Natural killer cell (primary cell): ENCODE measurements around the gene DNMT1. TPM values are rescaled to one million over a fixed set of nuclear protein-coding genes. Genes with fewer than 3 reads are reported as not detected.
A peak's percentile ranks its signal among the peaks of the same experiment; 100 is the strongest.

Experiments
- ATAC-seq, 3 donors: fragments of 150-1000 bp in 2 of 3; fragments of 200-7000 bp in 1 of 3; cut with Tn5 transposase; 1 replicate in 1 of 3; 2 replicates in 2 of 3; pipeline ENCODE4 v1.10.0; 2021; ENCODE audit warnings: mild to moderate bottlenecking in 2 of 3, moderate library complexity in 2 of 3
- DNase-seq, 2 donors: peaks; one replicate each; pipeline versions ENCODE4 v3.0.0 to v3.0.0-alpha.2; 2013 to 2021; ENCODE audit warnings: mixed read lengths in 1 of 2
- H3K27ac ChIP-seq: one replicate; pipeline ENCODE4 v1.5.1; 2013; ENCODE audit warnings: mild to moderate bottlenecking, low read length
- H3K27me3 ChIP-seq: one replicate; pipeline ENCODE4 v1.6.1; 2013; ENCODE audit warnings: low read length; ENCODE audit not compliant: control insufficient read depth, insufficient read depth
- H3K36me3 ChIP-seq: one replicate; pipeline ENCODE4 v1.6.1; 2013; ENCODE audit warnings: low read length; ENCODE audit not compliant: control insufficient read depth, insufficient read depth
- H3K4me1 ChIP-seq: one replicate; pipeline ENCODE4 v1.6.1; 2013; ENCODE audit warnings: low read length; ENCODE audit not compliant: control insufficient read depth, insufficient read depth
- H3K4me3 ChIP-seq: one replicate; pipeline ENCODE4 v1.5.1; 2013; ENCODE audit warnings: low read length
- H3K9me3 ChIP-seq: one replicate; pipeline ENCODE4 v1.6.1; 2013; ENCODE audit warnings: low read length; ENCODE audit not compliant: control insufficient read depth, insufficient read depth
- H3K27ac Mint-ChIP-seq, 2 donors: one replicate each; pipeline ENCODE4 v1.8.0; 2022; ENCODE audit warnings: mild to moderate bottlenecking in 2 of 2, mixed read lengths in 2 of 2, moderate library complexity in 1 of 2
- H3K27me3 Mint-ChIP-seq, 2 donors: one replicate each; pipeline ENCODE4 v1.8.0; 2022; ENCODE audit warnings: low read depth in 2 of 2, mixed read lengths in 2 of 2
- H3K36me3 Mint-ChIP-seq: one replicate; pipeline ENCODE4 v1.8.0; 2022; ENCODE audit warnings: mixed read lengths
- H3K4me1 Mint-ChIP-seq, 2 donors: one replicate each; pipeline ENCODE4 v1.8.0; 2022; ENCODE audit warnings: mixed read lengths in 2 of 2
- H3K4me3 Mint-ChIP-seq: one replicate; pipeline ENCODE4 v1.8.0; 2022; ENCODE audit warnings: mild to moderate bottlenecking, moderate library complexity, mixed read lengths
- H3K9me3 Mint-ChIP-seq, 2 donors: one replicate each; pipeline ENCODE4 v1.8.0; 2022; ENCODE audit warnings: mixed read lengths in 2 of 2
- WGBS: methylation state at CpG from one replicate; pipeline ENCODE4 v1.1.7; 2013; ENCODE audit warnings: missing lambda C conversion rate; ENCODE audit not compliant: insufficient coverage; 5-methylcytosine and 5-hydroxymethylcytosine counted together
- intact Hi-C: fragments of 100-400 bp; cut with micrococcal nuclease; formaldehyde crosslinking; loops from one replicate; pipeline ENCODE4 v1.14.2; 2022
- total RNA-seq, 4 donors: library from RNA; stranded (reverse); fragments of 120-200 nt in 1 of 4; gene quantifications; one replicate each; pipeline versions ENCODE4 v1.2.3 to v1.2.4, GENCODE V29; 2013 to 2022
- TF ChIP-seq, protein P1 (sequence below): fragments of 200-600 bp; IDR thresholded peaks from one replicate; pipeline ENCODE4 v1.8.0; 2022; ENCODE audit warnings: antibody characterized with exemption

The DNMT1 gene
- total RNA-seq, 3 donors from 2014 or later (not counting 1 experiment from before 2014, with no cell fraction given) = 266 to 323 (median 275) TPM

DNA sequence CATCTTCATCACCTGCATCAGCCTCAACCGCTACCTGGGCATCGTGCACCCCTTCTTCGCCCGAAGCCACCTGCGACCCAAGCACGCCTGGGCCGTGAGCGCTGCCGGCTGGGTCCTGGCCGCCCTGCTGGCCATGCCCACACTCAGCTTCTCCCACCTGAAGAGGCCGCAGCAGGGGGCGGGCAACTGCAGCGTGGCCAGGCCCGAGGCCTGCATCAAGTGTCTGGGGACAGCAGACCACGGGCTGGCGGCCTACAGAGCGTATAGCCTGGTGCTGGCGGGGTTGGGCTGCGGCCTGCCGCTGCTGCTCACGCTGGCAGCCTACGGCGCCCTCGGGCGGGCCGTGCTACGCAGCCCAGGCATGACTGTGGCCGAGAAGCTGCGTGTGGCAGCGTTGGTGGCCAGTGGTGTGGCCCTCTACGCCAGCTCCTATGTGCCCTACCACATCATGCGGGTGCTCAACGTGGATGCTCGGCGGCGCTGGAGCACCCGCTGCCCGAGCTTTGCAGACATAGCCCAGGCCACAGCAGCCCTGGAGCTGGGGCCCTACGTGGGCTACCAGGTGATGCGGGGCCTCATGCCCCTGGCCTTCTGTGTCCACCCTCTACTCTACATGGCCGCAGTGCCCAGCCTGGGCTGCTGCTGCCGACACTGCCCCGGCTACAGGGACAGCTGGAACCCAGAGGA lies 80.6 kb downstream of the DNMT1 start:
- Mint-ChIP-seq H3K9me3 (no peaks in the 10 kb centered on the region), H3K27me3 (no peaks in the 10 kb centered on the region), H3K4me1 (peaks cover 47 to 80% of the 10 kb centered on the region in 2 donors), H3K36me3 (no peaks in the 10 kb centered on the region), H3K4me3 (peak overlapping the region; percentile 88), H3K27ac (peak overlapping the region; percentile 95 to 98)
- DNase-seq = peak; percentile 39 to 43
- Histone ChIP-seq H3K9me3 (no peaks in the 10 kb centered on the region), H3K27me3 (no peaks in the 10 kb centered on the region), H3K36me3 (peaks cover 65% of the 10 kb centered on the region), H3K27ac (peak overlapping the region; percentile 93), H3K4me3 (no peak overlapping the region), H3K4me1 (peaks cover 99% of the 10 kb centered on the region)
- TF ChIP-seq, protein P1, sequence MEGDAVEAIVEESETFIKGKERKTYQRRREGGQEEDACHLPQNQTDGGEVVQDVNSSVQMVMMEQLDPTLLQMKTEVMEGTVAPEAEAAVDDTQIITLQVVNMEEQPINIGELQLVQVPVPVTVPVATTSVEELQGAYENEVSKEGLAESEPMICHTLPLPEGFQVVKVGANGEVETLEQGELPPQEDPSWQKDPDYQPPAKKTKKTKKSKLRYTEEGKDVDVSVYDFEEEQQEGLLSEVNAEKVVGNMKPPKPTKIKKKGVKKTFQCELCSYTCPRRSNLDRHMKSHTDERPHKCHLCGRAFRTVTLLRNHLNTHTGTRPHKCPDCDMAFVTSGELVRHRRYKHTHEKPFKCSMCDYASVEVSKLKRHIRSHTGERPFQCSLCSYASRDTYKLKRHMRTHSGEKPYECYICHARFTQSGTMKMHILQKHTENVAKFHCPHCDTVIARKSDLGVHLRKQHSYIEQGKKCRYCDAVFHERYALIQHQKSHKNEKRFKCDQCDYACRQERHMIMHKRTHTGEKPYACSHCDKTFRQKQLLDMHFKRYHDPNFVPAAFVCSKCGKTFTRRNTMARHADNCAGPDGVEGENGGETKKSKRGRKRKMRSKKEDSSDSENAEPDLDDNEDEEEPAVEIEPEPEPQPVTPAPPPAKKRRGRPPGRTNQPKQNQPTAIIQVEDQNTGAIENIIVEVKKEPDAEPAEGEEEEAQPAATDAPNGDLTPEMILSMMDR = no peak
- ATAC-seq = peak in 2 of 3 donors; percentile 4 to 19
- 85% methylated on average over 43 of the region's 43 CpGs for WGBS
- intact Hi-C loops = loop anchor here (1.0 to 2.0 kb wide), 4 partner anchors 12 to 180 kb away; partner anchors contain the start of gene ANGPTL6

DNA sequence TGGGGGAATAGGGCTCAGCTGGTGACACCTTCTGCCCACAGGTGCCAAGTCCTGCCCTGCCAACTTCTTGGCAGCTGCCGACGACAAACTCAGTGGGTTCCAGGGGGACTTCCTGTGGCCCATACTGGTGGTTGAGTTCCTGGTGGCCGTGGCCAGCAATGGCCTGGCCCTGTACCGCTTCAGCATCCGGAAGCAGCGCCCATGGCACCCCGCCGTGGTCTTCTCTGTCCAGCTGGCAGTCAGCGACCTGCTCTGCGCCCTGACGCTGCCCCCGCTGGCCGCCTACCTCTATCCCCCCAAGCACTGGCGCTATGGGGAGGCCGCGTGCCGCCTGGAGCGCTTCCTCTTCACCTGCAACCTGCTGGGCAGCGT lies 81.2 kb downstream of the DNMT1 start:
- peaks cover 70% of the 10 kb centered on the region for H3K36me3 ChIP-seq
- peak; percentile 40 to 51 for DNase-seq
- no peak overlapping the region for H3K4me3 ChIP-seq
- peaks cover 93% of the 10 kb centered on the region for H3K4me1 ChIP-seq
- peak in 2 of 3 donors; percentile 1 for ATAC-seq
- Mint-ChIP-seq H3K4me1 (peaks cover 43 to 75% of the 10 kb centered on the region in 2 donors), H3K9me3 (no peaks in the 10 kb centered on the region), H3K36me3 (no peaks in the 10 kb centered on the region), H3K4me3 (peak overlapping the region; percentile 88), H3K27ac (peak overlapping the region; percentile 95 to 98), H3K27me3 (no peaks in the 10 kb centered on the region)
- intact Hi-C loops = loop anchor here (1.0 to 2.0 kb wide), 4 partner anchors 11 to 179 kb away; partner anchors contain the start of gene ANGPTL6
- peak overlapping the region; percentile 93 for H3K27ac ChIP-seq
- no peaks in the 10 kb centered on the region for H3K27me3 ChIP-seq
- H3K9me3 ChIP-seq = no peaks in the 10 kb centered on the region
- TF ChIP-seq, protein P1 = no peak
- 58% methylated on average over 19 of the region's 19 CpGs for whole genome bisulfite sequencing

DNA sequence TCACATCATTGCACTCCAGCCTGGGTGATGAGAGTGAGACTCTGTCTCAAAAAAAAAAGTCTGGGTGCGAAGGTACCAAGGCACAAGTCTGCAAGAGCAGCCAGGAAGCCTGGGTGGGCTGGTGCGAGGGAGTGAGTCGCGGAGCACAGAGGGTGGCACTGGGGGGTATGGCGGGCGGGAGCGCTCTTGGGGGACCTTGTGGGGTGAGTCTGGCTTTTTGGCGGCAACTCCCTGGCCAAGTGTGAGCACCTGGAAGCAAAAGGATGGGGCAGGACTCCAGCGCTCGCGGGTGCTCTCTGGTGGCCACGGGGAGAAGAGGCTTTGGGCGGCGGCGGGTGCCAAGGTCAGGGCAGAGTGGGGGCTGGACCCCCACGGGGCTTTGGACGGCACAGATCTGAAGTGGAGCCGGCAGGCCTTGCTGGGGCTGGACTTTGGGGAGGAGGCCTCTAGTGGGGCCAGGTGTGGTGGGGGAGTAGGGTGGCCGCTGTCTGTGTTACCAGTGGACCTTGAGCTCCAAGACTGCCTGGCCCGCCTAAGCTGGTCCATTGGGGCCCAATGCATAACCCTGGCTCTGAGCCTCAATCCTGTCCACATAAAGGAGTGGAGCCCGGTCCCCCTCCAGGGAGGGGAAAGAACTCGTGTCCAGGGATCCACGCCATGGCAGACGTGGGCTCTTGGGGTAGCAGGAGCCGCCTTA lies 81.7 kb downstream of the DNMT1 start:
- DNase-seq (peak; percentile 68 to 85), ATAC-seq (peak; percentile 61 to 77 (median 62))
- Mint-ChIP-seq H3K27me3 (no peaks in the 10 kb centered on the region), H3K9me3 (no peaks in the 10 kb centered on the region), H3K4me1 (peaks cover 43 to 74% of the 10 kb centered on the region in 2 donors), H3K36me3 (no peaks in the 10 kb centered on the region), H3K27ac (peak overlapping the region; percentile 95 to 98), H3K4me3 (peak overlapping the region; percentile 88)
- Histone ChIP-seq H3K4me1 (peaks cover 91% of the 10 kb centered on the region), H3K27me3 (no peaks in the 10 kb centered on the region), H3K9me3 (no peaks in the 10 kb centered on the region), H3K27ac (peak overlapping the region; percentile 93), H3K36me3 (peaks cover 74% of the 10 kb centered on the region), H3K4me3 (no peak overlapping the region)
- TF ChIP-seq, protein P1 = peak; percentile 71
- 25% methylated on average over 25 of the region's 25 CpGs for WGBS
- intact Hi-C loops = loop anchor here (1.0 to 2.0 kb wide), 4 partner anchors 11 to 179 kb away; partner anchors contain the start of gene ANGPTL6
